GM08714 (cell line): ENCODE measurements around the gene ADH1C.
"Not testable (repeated sequence)": the region's sequence is repeated elsewhere in the genome, so short reads cannot be mapped to it uniquely, and the experiment has no call there.

ENCODE experiments used
- H3K4me3 ChIP-seq: fragments of 200-500 bp; sonication (Bioruptor generic); 2 replicates; pipeline ENCODE4 v1.5.1; 2014; ENCODE audit warnings: mild to moderate bottlenecking, low read length, inconsistent platforms
- ZNF274 ChIP-seq: IDR thresholded peaks from 2 replicates; pipeline ENCODE4 v1.6.1; 2012; ENCODE audit warnings: mild to moderate bottlenecking, low read depth, low read length

ADH1C gene

GRCh38 chr4:99324979-99325378 is 27.6 kb downstream of the ADH1C start:
- no peak overlapping the region for H3K4me3 ChIP-seq
- no peak for TF ChIP-seq ZNF274

- no peak overlapping the region for H3K4me3 ChIP-seq
- TF ChIP-seq ZNF274, result no peak
Measured at GRCh38 chr4:99324361-99324760, 28.2 kb downstream of the ADH1C start.

GRCh38 chr4:99323756-99324155 is 28.8 kb downstream of the ADH1C start:
- TF ChIP-seq ZNF274, result no peak
- no peak overlapping the region for H3K4me3 ChIP-seq

DNA sequence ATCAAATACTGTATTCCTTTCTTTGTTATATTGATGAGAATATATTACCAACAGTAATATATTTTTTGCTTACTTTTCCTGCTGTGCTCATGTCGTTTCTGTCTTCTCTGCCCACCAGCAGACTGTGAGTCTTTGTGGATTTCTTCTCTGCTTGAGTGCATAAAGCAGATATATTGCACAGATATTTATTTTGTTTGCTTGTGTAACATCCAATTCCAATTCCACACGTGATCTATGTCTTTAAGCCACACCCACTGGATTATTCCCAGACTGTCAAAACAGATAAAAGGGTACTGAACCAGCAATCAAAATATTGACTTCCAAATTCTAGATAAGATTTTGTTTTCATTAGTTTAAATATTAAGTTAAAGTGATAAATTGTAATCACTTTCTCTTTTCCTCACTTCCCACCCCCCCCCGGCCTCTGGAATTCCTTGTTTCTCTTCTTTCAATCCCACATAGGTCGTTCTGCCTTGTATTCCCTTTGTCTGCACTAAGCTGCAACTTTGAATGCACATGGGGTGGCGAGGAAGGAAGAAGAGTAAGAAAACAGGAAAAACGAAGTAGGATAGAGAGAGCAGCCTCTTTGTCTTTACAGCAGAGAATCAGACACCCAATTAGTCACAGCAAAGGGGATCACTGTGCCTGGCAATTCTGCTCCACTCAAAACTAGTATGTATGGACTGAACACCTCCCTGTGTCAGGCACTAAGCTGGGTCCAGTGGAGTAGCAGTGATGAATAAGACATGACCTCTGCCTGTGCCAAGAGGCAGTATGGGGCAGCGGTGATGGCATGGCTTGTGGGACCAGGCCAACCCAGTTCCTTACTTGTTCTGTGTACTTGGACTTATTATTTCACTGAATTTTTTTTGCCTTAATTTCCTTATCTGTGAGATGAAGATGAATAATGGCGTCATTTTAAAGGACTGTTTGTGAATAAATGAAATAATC is 31.0 kb downstream of the ADH1C start, which contains the start of gene ADH1B:
Gene ADH1B (minus strand): TSS at position 161 of the 951 bp plus-strand sequence. CDS start 70 bp downstream, at position 91.
- TF ChIP-seq ZNF274, result no peak
- no peak within 1 kb of the TSS for H3K4me3 ChIP-seq

DNA sequence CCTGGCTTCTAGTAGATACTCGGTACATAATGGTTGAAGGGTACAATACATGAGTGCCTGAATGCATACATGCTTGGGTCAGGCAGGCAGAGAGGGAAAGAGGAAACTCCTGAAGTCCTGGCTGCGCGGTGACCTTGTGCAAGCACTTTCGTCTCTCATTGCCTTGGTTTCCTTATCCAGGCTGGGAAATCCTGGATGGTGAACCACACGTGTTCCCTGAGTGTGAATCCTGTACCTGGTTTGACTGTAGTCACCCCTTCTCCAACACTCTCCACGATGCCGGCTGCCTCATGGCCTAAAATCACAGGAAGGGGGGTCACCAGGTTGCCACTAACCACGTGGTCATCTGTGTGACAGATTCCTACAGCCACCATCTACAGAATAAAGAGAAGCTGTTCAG is 34.7 kb downstream of the ADH1C start:
- H3K4me3 ChIP-seq, result not testable (repeated sequence)

DNA sequence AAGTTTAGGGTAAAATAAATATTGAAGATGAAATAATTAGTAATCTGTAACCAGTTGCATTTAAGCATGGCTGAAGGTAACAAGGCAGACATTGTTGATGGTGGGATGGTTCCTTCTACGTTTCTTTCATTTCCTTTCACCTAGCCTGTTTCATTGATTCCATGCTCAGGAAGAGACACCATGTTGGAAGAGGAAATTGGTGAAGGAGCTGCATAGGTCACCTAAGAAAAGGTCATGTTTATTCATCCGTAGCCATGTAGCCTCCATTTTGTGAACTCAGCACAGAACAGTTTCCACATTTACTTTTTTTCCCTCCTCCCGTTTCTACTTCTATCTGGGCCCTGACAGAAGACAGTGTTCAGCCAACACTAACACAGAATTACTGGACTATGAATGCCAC is 35.2 kb downstream of the ADH1C start:
- no peak overlapping the region for H3K4me3 ChIP-seq
- no peak for TF ChIP-seq ZNF274

GRCh38 chr4:99315839-99316238 is 36.7 kb downstream of the ADH1C start:
- no peak for TF ChIP-seq ZNF274
- H3K4me3 ChIP-seq, result no peak overlapping the region

GRCh38 chr4:99314211-99314610 is 38.3 kb downstream of the ADH1C start:
- no peak overlapping the region for H3K4me3 ChIP-seq
- TF ChIP-seq ZNF274, result no peak

GRCh38 chr4:99310389-99310788 is 42.2 kb downstream of the ADH1C start:
- no peak for TF ChIP-seq ZNF274
- no peak overlapping the region for H3K4me3 ChIP-seq

GRCh38 chr4:99305638-99306400 is 46.7 kb downstream of the ADH1C start:
- no peak for TF ChIP-seq ZNF274
- H3K4me3 ChIP-seq, result no peak overlapping the region

DNA sequence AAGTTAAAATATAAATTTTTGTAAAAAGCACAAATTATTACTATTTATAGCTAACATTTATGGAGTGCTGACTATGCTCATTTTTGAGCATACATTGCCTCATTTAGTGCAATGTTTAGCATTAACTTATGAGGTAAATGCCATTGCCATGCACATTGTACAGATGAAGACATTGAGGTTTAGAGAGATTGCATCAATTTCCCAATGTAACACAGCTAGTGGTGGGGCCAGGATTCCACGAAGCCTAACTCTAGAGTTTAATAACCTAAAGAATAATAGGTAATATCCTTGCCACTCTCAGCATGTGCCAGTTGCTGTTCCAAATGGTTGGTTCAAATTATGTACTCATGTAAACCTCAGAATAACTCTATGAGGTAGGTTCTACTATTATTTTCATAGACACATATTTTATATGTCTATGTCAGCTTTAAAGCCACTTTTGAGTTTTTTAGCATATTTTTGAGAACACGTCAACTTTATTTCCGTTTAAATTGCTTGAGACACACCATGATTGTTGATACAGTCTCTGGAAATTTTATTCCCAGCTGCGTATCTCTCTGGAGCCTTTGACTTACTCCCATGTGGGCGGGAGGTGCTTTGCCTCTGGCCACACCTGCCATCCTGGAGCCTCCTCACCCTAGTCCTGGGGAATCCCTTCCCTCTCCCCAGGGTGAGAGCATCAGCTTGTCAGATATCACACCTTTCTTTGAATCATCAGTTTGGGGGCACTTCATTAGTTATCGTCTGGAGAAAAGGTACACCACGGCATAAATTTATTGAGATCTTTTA is 51.0 kb downstream of the ADH1C start:
- no peak for TF ChIP-seq ZNF274
- H3K4me3 ChIP-seq, result no peak overlapping the region

- H3K4me3 ChIP-seq, result no peak overlapping the region
- TF ChIP-seq ZNF274, result no peak
Measured at GRCh38 chr4:99300934-99301333, 51.6 kb downstream of the ADH1C start.

GRCh38 chr4:99293357-99293756 is 59.2 kb downstream of the ADH1C start:
- TF ChIP-seq ZNF274, result no peak
- no peak overlapping the region for H3K4me3 ChIP-seq
